ENCODE results near the gene FADS3. TPM values are rescaled to one million over a fixed set of nuclear protein-coding genes. Genes with fewer than 3 reads are reported as not detected.

Gene FADS3
- total and polyA plus RNA-seq, 2 donors (not counting 3 experiments of a cell fraction or from before 2014, with no cell fraction given): 216 to 346 TPM

DNA sequence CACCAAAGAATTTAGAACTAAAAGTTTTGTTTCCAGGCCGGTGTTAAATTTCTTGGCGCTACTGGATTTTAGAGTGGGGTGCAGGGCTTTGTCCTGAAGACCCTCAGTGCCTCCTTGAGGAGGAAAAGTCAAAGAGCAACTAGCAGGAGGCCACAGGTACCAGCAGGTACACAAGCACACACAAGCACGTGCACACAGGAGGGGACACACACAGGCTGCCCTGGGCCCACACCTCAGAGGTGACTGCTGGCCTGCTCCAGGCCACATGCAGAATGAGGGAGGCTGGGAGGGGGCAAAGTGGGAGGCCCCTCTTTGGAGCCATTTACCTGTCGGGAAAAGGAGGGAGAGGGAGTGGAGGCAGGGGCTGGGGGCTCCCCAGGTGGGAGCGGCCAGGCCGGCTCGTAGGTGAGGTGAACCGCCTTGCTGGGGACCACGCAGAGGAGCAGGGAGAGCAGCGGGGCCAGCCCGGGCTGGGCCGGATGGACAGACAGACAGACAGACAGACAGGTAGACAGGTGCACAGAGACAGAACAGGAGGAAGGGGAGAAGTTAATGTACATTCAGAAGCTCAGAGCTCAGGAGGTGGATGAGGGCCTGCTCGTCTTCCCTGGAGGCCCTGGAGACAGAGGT lies 13.8 kb upstream of the FADS3 start:
- DNase-seq (ENCODE audit: low read depth, low spot score): no peak
- Histone ChIP-seq H3K79me2 (ENCODE audit: control insufficient read depth, insufficient read depth, low read length) (no peaks in the 10 kb centered on the region), H3K27ac (ENCODE audit: insufficient read depth, low read depth, low read length) (no peak overlapping the region), H3K4me1 (ENCODE audit: control insufficient read depth, extremely low read depth, insufficient read depth, low read length) (no peaks in the 10 kb centered on the region), H3K4me2 (ENCODE audit: insufficient read depth, low read length) (no peak overlapping the region), H4K20me1 (replicated peaks; ENCODE audit: control insufficient read depth, extremely low read depth, insufficient read depth, low read length) (no peaks in the 10 kb centered on the region), H3K9me3 (replicated peaks; ENCODE audit: control insufficient read depth, insufficient read depth, low read length) (no peaks in the 10 kb centered on the region), H3K27me3 (ENCODE audit: control insufficient read depth in 2 of 2, insufficient read depth in 2 of 2, low read length in 2 of 2) (no peaks in the 10 kb centered on the region), H2AFZ (ENCODE audit: low read depth, low read length) (no peak overlapping the region), H3K9ac (replicated peaks; ENCODE audit: extremely low read depth, insufficient read depth, low read length) (no peak overlapping the region), H3K9me1 (replicated peaks; ENCODE audit: control insufficient read depth, extremely low read depth, insufficient read depth, low read length) (no peaks in the 10 kb centered on the region), H3K4me3 (replicated peaks in 1 of 3; ENCODE audit: insufficient read depth in 1 of 3, low read depth in 1 of 3, low read length in 3 of 3) (no peak overlapping the region), H3K36me3 (ENCODE audit: control insufficient read depth in 2 of 2, extremely low read depth in 1 of 2, insufficient read depth in 2 of 2, low read length in 2 of 2) (no peaks in the 10 kb centered on the region)
- dilution Hi-C loops (cut with MboI; ENCODE audit: extremely low pct_ligation_motif_present, low sequenced_read_pairs): no loop called here
- FAIRE-seq: no peak
- BruUV-seq (replicated peaks): no TSS peak
- intact Hi-C loops (cut with micrococcal nuclease): no loop called here
- TF ChIP-seq, protein P1, sequence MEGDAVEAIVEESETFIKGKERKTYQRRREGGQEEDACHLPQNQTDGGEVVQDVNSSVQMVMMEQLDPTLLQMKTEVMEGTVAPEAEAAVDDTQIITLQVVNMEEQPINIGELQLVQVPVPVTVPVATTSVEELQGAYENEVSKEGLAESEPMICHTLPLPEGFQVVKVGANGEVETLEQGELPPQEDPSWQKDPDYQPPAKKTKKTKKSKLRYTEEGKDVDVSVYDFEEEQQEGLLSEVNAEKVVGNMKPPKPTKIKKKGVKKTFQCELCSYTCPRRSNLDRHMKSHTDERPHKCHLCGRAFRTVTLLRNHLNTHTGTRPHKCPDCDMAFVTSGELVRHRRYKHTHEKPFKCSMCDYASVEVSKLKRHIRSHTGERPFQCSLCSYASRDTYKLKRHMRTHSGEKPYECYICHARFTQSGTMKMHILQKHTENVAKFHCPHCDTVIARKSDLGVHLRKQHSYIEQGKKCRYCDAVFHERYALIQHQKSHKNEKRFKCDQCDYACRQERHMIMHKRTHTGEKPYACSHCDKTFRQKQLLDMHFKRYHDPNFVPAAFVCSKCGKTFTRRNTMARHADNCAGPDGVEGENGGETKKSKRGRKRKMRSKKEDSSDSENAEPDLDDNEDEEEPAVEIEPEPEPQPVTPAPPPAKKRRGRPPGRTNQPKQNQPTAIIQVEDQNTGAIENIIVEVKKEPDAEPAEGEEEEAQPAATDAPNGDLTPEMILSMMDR (IDR thresholded peaks at IDR 0.05; ENCODE audit: extremely low read depth in 1 of 2, insufficient read depth in 1 of 2, low read depth in 1 of 2, low read length in 2 of 2): no peak
- TF ChIP-seq FOS (IDR thresholded peaks at IDR 0.05; ENCODE audit: borderline replicate concordance, insufficient read depth, low read length) (no peak), GATA2 (IDR thresholded peaks at IDR 0.05; ENCODE audit: insufficient read depth, insufficient read length, low read depth, low read length) (no peak), JUN (IDR thresholded peaks at IDR 0.05; ENCODE audit: borderline replicate concordance, insufficient read depth, insufficient read length, low read depth) (no peak), EZH2 (IDR thresholded peaks at IDR 0.05; ENCODE audit: borderline replicate concordance, low read depth, low read length, severe bottlenecking) (no peak), POLR2AphosphoS5 (IDR thresholded peaks at IDR 0.05; ENCODE audit: insufficient read depth, low read depth, low read length) (no peak)
- POLR2A ChIA-PET: no interaction called here
- CTCF ChIA-PET: interaction anchor here (0.8 to 16.0 kb wide), 4 partner anchors 15 to 203 kb away, joined by 3 to 416 read pairs (median 10); no protein-coding TSS in a partner anchor
